ENCODE data around the gene SH2D7. TPM values are rescaled to one million over a fixed set of nuclear protein-coding genes. Genes with fewer than 3 reads are reported as not detected.

Gene SH2D7
- total and polyA plus RNA-seq, 2 donors (not counting 3 experiments of a cell fraction or from before 2014, with no cell fraction given): not detected

DNA sequence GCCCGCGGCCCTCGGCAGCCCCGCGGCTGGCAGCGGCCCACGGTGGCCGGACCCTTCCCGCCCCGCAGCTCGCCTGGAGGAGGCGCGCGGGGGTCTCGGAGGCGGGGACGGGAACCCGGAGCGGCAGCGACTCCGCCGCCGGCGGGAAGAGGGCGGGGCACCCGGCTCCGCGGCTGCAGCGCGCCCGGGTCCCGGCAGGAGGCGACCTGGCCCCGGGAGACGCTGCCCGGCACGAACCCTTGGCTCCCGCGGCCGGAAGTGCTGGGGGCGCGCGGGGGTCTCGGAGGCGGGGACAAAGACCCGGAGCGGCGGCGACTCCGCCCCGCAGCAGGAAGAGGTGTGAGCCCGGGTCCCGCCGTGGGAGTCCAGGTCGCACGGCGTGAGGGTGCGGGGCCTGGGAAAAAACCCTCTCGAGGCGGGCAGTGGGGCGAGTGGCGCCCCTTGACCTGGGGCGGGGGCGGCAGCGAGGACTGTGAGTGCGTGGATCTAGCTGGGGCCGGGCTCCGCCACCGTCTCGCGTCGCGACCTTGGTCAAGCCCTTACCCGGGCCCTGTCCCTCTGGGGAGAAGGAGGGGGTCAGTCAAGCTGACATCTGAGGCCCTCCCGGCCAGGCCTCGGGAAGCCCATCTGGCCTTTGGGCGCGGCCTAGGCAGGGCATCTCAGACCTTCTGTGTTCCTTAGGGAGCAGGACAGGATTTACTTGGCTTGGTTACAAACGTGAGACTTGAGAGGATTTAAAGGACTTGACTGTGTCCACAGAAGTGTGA lies 39.1 kb downstream of the SH2D7 start, which contains the start of gene CIB2:
Gene CIB2 (minus strand): TSS at position 151 of the 767 bp plus-strand sequence. CDS start 230 bp downstream, outside the sequence.
- Histone ChIP-seq H3K27me3 (ENCODE audit: control insufficient read depth in 2 of 2, insufficient read depth in 2 of 2, low read length in 2 of 2) (no peaks in the 10 kb centered on the region), H2AFZ (ENCODE audit: low read depth, low read length) (peak within 1 kb of the TSS; percentile 93), H3K9me1 (replicated peaks; ENCODE audit: control insufficient read depth, extremely low read depth, insufficient read depth, low read length) (no peaks in the 10 kb centered on the region), H3K36me3 (ENCODE audit: control insufficient read depth in 2 of 2, extremely low read depth in 1 of 2, insufficient read depth in 2 of 2, low read length in 2 of 2) (no peaks in the 10 kb centered on the region), H3K4me1 (ENCODE audit: control insufficient read depth, extremely low read depth, insufficient read depth, low read length) (peaks cover 7% of the 10 kb centered on the region), H3K27ac (ENCODE audit: insufficient read depth, low read depth, low read length) (no peak within 1 kb of the TSS), H3K9ac (replicated peaks; ENCODE audit: extremely low read depth, insufficient read depth, low read length) (peak within 1 kb of the TSS; percentile 81), H3K4me3 (replicated peaks in 1 of 3; ENCODE audit: insufficient read depth in 1 of 3, low read depth in 1 of 3, low read length in 3 of 3) (peak within 1 kb of the TSS; percentile 43 to 71 (median 68)), H4K20me1 (replicated peaks; ENCODE audit: control insufficient read depth, extremely low read depth, insufficient read depth, low read length) (no peaks in the 10 kb centered on the region), H3K4me2 (ENCODE audit: insufficient read depth, low read length) (peak within 1 kb of the TSS; percentile 89), H3K9me3 (replicated peaks; ENCODE audit: control insufficient read depth, insufficient read depth, low read length) (no peaks in the 10 kb centered on the region), H3K79me2 (ENCODE audit: control insufficient read depth, insufficient read depth, low read length) (no peaks in the 10 kb centered on the region)
- TF ChIP-seq, protein P1, sequence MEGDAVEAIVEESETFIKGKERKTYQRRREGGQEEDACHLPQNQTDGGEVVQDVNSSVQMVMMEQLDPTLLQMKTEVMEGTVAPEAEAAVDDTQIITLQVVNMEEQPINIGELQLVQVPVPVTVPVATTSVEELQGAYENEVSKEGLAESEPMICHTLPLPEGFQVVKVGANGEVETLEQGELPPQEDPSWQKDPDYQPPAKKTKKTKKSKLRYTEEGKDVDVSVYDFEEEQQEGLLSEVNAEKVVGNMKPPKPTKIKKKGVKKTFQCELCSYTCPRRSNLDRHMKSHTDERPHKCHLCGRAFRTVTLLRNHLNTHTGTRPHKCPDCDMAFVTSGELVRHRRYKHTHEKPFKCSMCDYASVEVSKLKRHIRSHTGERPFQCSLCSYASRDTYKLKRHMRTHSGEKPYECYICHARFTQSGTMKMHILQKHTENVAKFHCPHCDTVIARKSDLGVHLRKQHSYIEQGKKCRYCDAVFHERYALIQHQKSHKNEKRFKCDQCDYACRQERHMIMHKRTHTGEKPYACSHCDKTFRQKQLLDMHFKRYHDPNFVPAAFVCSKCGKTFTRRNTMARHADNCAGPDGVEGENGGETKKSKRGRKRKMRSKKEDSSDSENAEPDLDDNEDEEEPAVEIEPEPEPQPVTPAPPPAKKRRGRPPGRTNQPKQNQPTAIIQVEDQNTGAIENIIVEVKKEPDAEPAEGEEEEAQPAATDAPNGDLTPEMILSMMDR (IDR thresholded peaks at IDR 0.05; ENCODE audit: extremely low read depth in 1 of 2, insufficient read depth in 1 of 2, low read depth in 1 of 2, low read length in 2 of 2): peak; percentile 58 to 61
- TF ChIP-seq EZH2 (IDR thresholded peaks at IDR 0.05; ENCODE audit: borderline replicate concordance, low read depth, low read length, severe bottlenecking): no peak
- intact Hi-C loops (cut with micrococcal nuclease): loop anchor here (1.0 to 5.0 kb wide), 4 partner anchors 18 to 110 kb away; partner anchors contain the start of gene IDH3A
- ChIA-PET CTCF (interaction anchor here (0.9 to 7.0 kb wide), 15 partner anchors 8 to 172 kb away, joined by 3 to 50 read pairs (median 6); partner anchors contain the start of gene IDH3A), POLR2A (no interaction called here)
- DNase-seq (ENCODE audit: low read depth, low spot score) (peak; percentile 64), FAIRE-seq (peak; percentile 81)
- TSS peak; percentile 50 for BruUV-seq (replicated peaks)
- dilution Hi-C loops (cut with MboI; ENCODE audit: extremely low pct_ligation_motif_present, low sequenced_read_pairs): no loop called here

DNA sequence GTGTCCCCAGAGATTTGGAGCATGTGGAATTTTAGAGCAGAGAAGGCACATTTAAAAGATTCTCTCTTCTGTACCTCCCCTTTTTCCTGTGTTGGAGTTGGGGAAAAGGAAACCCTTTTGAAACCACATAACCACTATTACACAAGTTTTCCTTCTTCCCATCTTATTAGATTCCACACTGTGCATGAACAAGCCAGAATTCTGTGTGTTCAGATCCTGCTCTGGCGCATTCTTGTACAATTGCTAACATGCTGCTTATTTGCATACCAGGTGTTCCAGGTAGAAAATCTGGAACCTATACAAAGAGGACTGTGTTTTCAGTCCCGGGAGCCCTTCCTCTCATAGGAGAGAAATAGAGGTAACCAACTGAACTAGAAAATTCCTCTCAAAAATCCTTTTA lies 41.4 kb downstream of the SH2D7 start:
- no peaks in the 10 kb centered on the region for H3K9me3 ChIP-seq (replicated peaks; ENCODE audit: control insufficient read depth, insufficient read depth, low read length)
- no peak overlapping the region for H2AFZ ChIP-seq (ENCODE audit: low read depth, low read length)
- BruUV-seq (replicated peaks): no TSS peak
- dilution Hi-C loops (cut with MboI; ENCODE audit: extremely low pct_ligation_motif_present, low sequenced_read_pairs): no loop called here
- CTCF ChIA-PET: interaction anchor here (0.8 kb wide), 1 partner anchor 107 kb away, joined by 4 read pairs; no protein-coding TSS in a partner anchor
- no peaks in the 10 kb centered on the region for H3K36me3 ChIP-seq (ENCODE audit: control insufficient read depth in 2 of 2, extremely low read depth in 1 of 2, insufficient read depth in 2 of 2, low read length in 2 of 2)
- H4K20me1 ChIP-seq (replicated peaks; ENCODE audit: control insufficient read depth, extremely low read depth, insufficient read depth, low read length): no peaks in the 10 kb centered on the region
- peaks cover 6% of the 10 kb centered on the region in 2 experiments for H3K27me3 ChIP-seq (ENCODE audit: control insufficient read depth in 2 of 2, insufficient read depth in 2 of 2, low read length in 2 of 2)
- no peak overlapping the region for H3K27ac ChIP-seq (ENCODE audit: insufficient read depth, low read depth, low read length)
- H3K4me2 ChIP-seq (ENCODE audit: insufficient read depth, low read length): no peak overlapping the region
- no peaks in the 10 kb centered on the region for H3K79me2 ChIP-seq (ENCODE audit: control insufficient read depth, insufficient read depth, low read length)
- FAIRE-seq: no peak
- POLR2A ChIA-PET: no interaction called here
- TF ChIP-seq EZH2 (IDR thresholded peaks at IDR 0.05; ENCODE audit: borderline replicate concordance, low read depth, low read length, severe bottlenecking) (no peak), POLR2A (IDR thresholded peaks at IDR 0.05; ENCODE audit: low read depth, low read length) (no peak), MYC (IDR thresholded peaks at IDR 0.05; ENCODE audit: low read depth, low read length) (no peak), JUN (IDR thresholded peaks at IDR 0.05; ENCODE audit: borderline replicate concordance, insufficient read depth, insufficient read length, low read depth) (no peak), POLR2AphosphoS5 (IDR thresholded peaks at IDR 0.05; ENCODE audit: insufficient read depth, low read depth, low read length) (no peak), GATA2 (IDR thresholded peaks at IDR 0.05; ENCODE audit: insufficient read depth, insufficient read length, low read depth, low read length) (no peak), FOS (IDR thresholded peaks at IDR 0.05; ENCODE audit: borderline replicate concordance, insufficient read depth, low read length) (no peak)
- TF ChIP-seq, protein P2, sequence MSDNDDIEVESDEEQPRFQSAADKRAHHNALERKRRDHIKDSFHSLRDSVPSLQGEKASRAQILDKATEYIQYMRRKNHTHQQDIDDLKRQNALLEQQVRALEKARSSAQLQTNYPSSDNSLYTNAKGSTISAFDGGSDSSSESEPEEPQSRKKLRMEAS (IDR thresholded peaks at IDR 0.05; ENCODE audit: insufficient read depth, insufficient read length): no peak
- TF ChIP-seq, protein P1 (IDR thresholded peaks at IDR 0.05; ENCODE audit: extremely low read depth in 1 of 2, insufficient read depth in 1 of 2, low read depth in 1 of 2, low read length in 2 of 2): no peak
- DNase-seq (ENCODE audit: low read depth, low spot score): no peak
- no peak overlapping the region for H3K4me3 ChIP-seq (replicated peaks in 1 of 3; ENCODE audit: insufficient read depth in 1 of 3, low read depth in 1 of 3, low read length in 3 of 3)
- H3K9ac ChIP-seq (replicated peaks; ENCODE audit: extremely low read depth, insufficient read depth, low read length): no peak overlapping the region
- intact Hi-C loops (cut with micrococcal nuclease): loop anchor here (5.0 kb wide), 1 partner anchor 64 kb away; no protein-coding TSS in a partner anchor
- no peaks in the 10 kb centered on the region for H3K9me1 ChIP-seq (replicated peaks; ENCODE audit: control insufficient read depth, extremely low read depth, insufficient read depth, low read length)
- H3K4me1 ChIP-seq (ENCODE audit: control insufficient read depth, extremely low read depth, insufficient read depth, low read length): peaks cover 7% of the 10 kb centered on the region
